Endothelial cell (in vitro differentiated cells): ENCODE data around the gene KCNJ14. TPM values are rescaled to one million over a fixed set of nuclear protein-coding genes. Genes with fewer than 3 reads are reported as not detected.

Source experiments
- DNase-seq: peaks from one replicate; pipeline ENCODE4 v3.0.0; 2021; ENCODE audit warnings: low spot score
- H3K27ac Mint-ChIP-seq: one replicate; pipeline ENCODE4 v1.8.0; 2021; ENCODE audit warnings: mixed read lengths, inconsistent platforms; ENCODE audit not compliant: unreplicated experiment
- H3K27me3 Mint-ChIP-seq: one replicate; pipeline ENCODE4 v1.8.0; 2021; ENCODE audit warnings: mild to moderate bottlenecking, moderate library complexity, mixed read lengths, inconsistent platforms; ENCODE audit not compliant: unreplicated experiment
- H3K36me3 Mint-ChIP-seq: one replicate; pipeline ENCODE4 v1.8.0; 2021; ENCODE audit warnings: mild to moderate bottlenecking, low read depth, mixed read lengths, inconsistent platforms; ENCODE audit not compliant: unreplicated experiment
- H3K4me1 Mint-ChIP-seq: one replicate; pipeline ENCODE4 v1.8.0; 2021; ENCODE audit warnings: mild to moderate bottlenecking, mixed read lengths, inconsistent platforms; ENCODE audit not compliant: unreplicated experiment
- H3K4me3 Mint-ChIP-seq: one replicate; pipeline ENCODE4 v1.8.0; 2021; ENCODE audit warnings: mild to moderate bottlenecking, mixed read lengths, inconsistent platforms; ENCODE audit not compliant: unreplicated experiment
- H3K9me3 Mint-ChIP-seq: one replicate; pipeline ENCODE4 v1.8.0; 2021; ENCODE audit warnings: mixed read lengths, inconsistent platforms; ENCODE audit not compliant: unreplicated experiment
- CTCF ChIP-seq: fragments of 200-600 bp; sonication (generic); IDR thresholded peaks from one replicate; pipeline ENCODE4 v1.5.0; 2021; ENCODE audit warnings: antibody characterized with exemption; ENCODE audit not compliant: unreplicated experiment
- long read RNA-seq: library from polyadenylated mRNA; unstranded; transcript quantifications from one replicate; pipeline ENCODE4 v2.0.0, GENCODE V29; 2020; ENCODE audit not compliant: unreplicated experiment
- total RNA-seq: library from RNA; stranded (reverse); fragmentation: NEBNext Ultra II Directional; extraction: Animal tissue kit (Norgen Biotek cat#: 25700); gene quantifications from one replicate; pipeline ENCODE4 v1.2.1, GENCODE V29; 2021; ENCODE audit not compliant: unreplicated experiment

Gene KCNJ14
- total RNA-seq = 0.95 TPM
- long read RNA-seq = 0 reads

- Mint-ChIP-seq H3K27me3 (peaks cover 7% of the 10 kb centered on the region), H3K36me3 (peaks cover 11% of the 10 kb centered on the region), H3K4me1 (no peaks in the 10 kb centered on the region), H3K9me3 (no peaks in the 10 kb centered on the region), H3K27ac (peak within 1 kb of the TSS; percentile 27), H3K4me3 (peak within 1 kb of the TSS; percentile 63)
- no peak for TF ChIP-seq CTCF
- no peak for DNase-seq
Measured at GRCh38 chr19:48455171-48455907, at the start of gene KCNJ14. TSS of gene KCNJ14 (plus strand) at chr19:48455574. CDS start at chr19:48461725, 6,151 bp downstream.

DNA sequence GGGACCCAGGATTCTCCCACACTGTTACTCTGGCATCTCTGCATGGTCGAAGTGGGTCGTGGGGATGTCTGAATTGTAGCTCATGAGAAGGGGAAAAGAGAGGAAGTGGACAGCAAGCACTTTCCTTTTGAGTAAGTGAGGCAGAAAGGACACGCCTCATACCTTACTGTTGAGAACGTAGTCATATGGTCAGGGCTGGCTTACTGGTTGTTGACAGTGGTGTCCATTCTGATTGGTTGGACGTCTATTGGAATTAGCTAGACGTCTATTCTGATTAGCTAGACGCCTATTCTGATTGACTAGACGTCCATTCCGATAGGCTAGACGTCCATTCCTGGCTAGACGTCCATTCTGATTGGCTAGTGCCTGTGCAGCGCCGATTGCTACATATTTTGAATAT, 49.5 kb upstream of the KCNJ14 start:
- H3K4me1 Mint-ChIP-seq = peaks cover 24% of the 10 kb centered on the region
- H3K4me3 Mint-ChIP-seq = no peak overlapping the region
- peaks cover 5% of the 10 kb centered on the region for H3K36me3 Mint-ChIP-seq
- no peak overlapping the region for H3K27ac Mint-ChIP-seq
- no peak for TF ChIP-seq CTCF
- DNase-seq = no peak
- H3K9me3 Mint-ChIP-seq = no peaks in the 10 kb centered on the region
- peaks cover 11% of the 10 kb centered on the region for H3K27me3 Mint-ChIP-seq

- Mint-ChIP-seq H3K27ac (no peak overlapping the region), H3K9me3 (no peaks in the 10 kb centered on the region), H3K4me3 (no peak overlapping the region), H3K4me1 (no peaks in the 10 kb centered on the region), H3K36me3 (no peaks in the 10 kb centered on the region), H3K27me3 (peaks cover 7% of the 10 kb centered on the region)
- no peak for TF ChIP-seq CTCF
- DNase-seq = no peak
Measured at GRCh38 chr19:48413879-48414587, 41.3 kb upstream of the KCNJ14 start.

GRCh38 chr19:48415395-48415794, 40.0 kb upstream of the KCNJ14 start:
- H3K27ac Mint-ChIP-seq = no peak overlapping the region
- no peaks in the 10 kb centered on the region for H3K9me3 Mint-ChIP-seq
- H3K27me3 Mint-ChIP-seq = peaks cover 4% of the 10 kb centered on the region
- no peak overlapping the region for H3K4me3 Mint-ChIP-seq
- DNase-seq = peak; percentile 65
- H3K36me3 Mint-ChIP-seq = no peaks in the 10 kb centered on the region
- H3K4me1 Mint-ChIP-seq = no peaks in the 10 kb centered on the region
- TF ChIP-seq CTCF = no peak

DNA sequence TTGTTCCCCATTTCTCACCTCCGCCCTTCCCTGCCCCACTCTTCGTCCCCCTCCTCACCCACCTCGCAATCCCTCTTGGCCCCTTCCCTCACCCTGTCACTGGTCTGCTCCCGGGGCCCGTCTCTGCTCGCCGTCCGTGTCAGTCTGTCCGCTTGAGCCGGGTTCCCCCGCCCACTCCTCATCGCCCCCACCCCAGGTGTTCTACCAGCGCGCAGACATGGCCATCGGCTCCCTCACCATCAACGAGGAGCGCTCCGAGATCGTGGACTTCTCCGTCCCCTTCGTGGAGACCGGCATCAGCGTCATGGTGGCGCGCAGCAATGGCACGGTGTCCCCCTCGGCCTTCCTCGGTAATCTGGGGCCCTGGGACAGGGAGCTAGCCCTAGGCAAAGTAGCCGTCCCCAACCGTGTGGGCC, 39.6 kb upstream of the KCNJ14 start:
- Mint-ChIP-seq H3K27ac (no peak overlapping the region), H3K4me3 (no peak overlapping the region), H3K27me3 (peaks cover 4% of the 10 kb centered on the region), H3K4me1 (no peaks in the 10 kb centered on the region), H3K36me3 (no peaks in the 10 kb centered on the region), H3K9me3 (no peaks in the 10 kb centered on the region)
- TF ChIP-seq CTCF = no peak
- DNase-seq = no peak
